Forelimb muscle (tissue), 1 donor: ENCODE results near the gene ALPG. TPM values are rescaled to one million over a fixed set of nuclear protein-coding genes. Genes with fewer than 3 reads are reported as not detected.
"Not testable (repeated sequence)": the region's sequence is repeated elsewhere in the genome, so short reads cannot be mapped to it uniquely, and the experiment has no call there.

Source experiments
- DNase-seq: peaks from one replicate; pipeline ENCODE4 v3.0.0-alpha.2; 2013; ENCODE audit warnings: low read depth
- polyA plus RNA-seq: library from polyadenylated mRNA; unstranded; fragments of 120-200 nt; gene quantifications from one replicate; pipeline ENCODE4 v1.2.1, GENCODE V29; 2013; ENCODE audit not compliant: insufficient read length

ALPG gene
- polyA plus RNA-seq, 1 donor: not detected

DNA sequence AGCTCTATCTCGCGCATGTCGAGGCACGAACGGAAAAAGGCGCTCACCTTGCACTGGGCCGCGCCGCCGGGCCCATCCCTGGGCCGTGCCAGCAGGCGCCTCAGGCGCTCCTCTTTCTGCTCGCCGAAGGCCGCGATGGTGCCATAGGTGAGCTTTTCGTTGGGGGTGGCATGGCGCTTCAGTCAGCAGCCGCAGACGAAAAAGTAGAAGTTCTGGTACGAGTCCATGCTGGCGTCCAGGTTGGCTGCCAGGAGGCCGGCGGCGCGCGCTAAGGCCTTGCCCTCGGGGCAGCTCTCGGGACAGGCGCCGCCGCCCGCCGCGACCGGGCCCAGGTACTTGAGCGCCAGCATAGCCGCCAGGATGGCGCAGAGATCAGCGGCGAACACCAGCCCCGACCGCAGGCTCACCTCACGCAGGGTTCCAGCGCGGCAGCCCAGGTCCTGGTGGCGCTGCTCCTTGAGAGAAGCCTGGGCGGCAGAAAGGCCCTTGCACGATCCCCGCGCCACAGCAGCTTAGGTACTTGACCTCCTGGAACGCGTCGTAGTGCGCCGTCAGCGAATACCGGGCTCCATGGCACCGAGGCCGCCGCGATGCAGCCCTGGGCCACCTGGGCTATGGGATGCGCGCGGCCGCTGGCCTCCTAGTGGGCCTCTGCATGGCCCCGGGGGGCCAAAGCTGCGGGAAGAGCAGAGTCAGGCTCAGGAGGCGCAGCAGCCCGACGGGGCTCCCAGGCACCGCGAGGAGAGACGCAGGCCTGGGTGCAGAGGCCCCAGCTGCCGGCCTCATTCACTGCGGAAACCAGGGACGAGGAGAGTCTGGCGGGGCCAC is 12.8 kb downstream of the ALPG start:
- no peak for DNase-seq

DNA sequence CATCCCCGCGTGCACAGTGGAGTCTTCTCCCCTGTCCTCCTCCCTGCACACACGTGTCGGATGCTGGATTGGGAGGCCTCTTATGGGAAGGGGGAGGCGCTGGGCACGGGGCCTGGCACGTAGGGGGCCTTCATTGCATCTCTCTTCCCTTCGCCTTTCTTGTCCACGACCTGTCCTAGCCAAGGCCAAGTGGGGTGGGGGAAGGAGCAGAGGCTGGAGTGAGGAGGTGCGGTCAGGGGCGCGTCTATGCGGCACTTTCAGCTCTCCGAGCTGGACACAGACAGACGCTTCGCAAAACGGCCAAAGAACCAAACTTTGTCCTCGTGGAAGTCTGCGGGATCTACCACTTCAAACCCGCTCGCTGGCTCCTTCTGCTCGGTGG is 13.4 kb downstream of the ALPG start:
- DNase-seq: no peak

DNA sequence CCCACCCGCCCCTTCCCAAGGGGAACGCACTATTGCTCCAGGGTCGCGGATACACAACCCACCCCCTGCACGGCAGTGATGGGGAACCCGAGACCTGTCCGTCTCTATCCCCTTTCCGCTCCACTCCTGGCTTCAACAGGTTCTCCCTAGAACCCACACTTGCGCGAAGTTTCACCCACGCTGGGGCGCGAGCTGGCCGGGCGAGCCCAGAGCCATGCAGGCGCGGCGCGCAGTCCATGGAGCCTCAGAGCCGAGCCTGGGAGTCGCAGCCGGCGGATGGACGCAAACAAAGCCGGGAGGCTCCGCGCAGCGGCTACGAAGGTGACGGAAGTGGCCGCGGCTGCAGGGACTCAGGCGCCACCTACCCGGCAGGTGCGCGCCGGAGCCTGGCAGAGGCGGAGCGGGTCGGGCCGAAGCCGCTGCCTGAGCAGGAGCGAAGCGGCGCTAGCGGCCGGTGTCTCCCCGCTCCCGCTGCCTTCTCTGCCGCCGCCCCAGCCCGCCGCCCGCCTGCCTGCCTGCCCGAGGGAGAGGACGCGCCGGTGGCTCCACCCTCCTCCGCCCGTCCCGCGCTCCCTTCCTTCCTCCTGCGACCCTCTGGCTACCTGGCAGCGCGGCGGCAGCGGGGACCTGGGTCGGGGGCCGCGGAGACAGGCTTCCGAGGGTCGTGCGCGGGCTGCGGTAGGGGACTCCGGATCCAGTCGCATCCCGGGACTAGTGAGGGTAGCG is 14.0 kb downstream of the ALPG start:
- DNase-seq: no peak

DNA sequence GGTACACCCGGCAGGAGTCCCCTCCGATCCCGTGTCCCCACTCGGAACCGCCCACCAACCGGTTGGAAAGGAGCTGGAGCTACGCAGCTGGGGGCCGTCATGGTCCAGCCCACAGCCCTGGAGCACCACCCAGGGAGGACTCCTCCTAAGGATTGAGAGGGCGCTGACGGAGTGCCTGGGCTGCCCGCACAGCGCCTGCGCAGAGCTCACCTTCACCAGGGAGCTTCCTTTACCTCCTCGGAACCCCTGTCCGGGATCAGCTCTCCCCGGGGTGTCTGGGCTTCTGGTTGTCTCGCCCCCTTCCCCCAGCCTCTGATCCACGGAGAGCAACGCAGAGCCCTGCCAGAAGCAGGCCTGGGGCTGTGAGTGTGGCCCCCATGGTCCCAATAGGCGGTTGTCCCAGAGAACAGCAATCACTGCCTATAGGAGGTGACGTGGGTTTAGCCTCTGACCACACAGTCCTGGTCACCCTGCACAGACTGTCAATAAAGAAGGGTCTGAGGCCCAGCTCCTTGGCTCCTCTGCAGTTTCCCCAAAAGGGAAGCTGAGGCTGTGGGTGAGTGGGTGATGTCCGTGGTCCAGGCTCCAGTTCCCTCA is 14.6 kb downstream of the ALPG start:
- DNase-seq: no peak

DNA sequence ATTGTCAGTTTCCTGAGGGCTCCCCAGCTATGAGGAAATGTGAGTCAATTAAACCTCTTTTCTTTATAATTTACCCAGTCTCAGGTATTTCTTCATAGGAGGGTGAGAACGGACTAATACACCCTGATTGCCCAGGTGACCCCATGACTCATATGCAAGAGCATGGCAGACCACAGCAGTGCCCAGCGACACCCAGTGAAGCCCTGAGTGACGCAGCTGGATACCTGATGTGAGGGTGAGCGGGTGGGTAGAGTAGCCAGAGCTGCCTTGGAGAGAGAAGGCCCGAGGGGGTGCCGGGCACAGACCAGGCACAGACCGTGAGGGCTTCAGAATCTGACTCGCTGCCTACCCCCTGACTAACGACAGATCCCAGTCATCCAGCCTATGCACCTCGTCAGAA is 15.4 kb downstream of the ALPG start:
- no peak for DNase-seq

DNA sequence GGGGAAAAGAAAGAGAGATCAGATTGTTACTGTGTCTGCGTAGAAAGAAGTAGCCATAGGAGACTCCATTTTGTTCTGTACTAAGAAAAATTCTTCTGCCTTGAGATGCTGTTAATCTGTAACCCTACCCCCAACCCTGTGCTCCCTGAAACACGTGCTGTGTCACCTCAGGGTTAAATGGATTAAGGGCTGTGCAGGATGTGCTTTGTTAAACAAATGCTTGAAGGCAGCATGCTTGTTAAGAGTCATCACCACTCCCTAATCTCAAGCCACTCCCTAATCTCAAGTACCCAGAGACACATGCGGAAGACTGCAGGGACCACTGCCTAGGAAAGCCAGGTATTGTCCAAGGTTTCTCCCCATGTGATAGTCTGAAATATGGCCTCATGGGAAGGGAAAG is 16.4 kb downstream of the ALPG start:
- DNase-seq: not testable (repeated sequence)

DNA sequence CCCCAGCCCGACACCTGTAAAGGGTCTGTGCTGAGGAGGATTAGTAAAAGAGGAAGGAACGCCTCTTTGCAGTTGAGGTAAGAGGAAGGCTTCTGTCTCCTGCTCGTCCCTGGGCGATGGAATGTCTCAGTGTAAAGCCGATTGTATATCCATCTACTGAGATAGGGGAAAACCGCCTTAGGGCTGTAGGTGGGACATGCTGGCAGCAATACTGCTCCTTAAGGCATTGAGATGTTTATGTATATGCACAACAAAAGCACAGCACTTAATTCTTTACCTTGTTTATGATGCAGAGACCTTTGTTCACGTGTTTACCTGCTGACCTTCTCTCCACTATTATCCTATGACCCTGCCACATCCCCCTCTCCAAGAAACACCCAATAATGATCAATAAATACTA is 16.8 kb downstream of the ALPG start:
- DNase-seq: not testable (repeated sequence)

DNA sequence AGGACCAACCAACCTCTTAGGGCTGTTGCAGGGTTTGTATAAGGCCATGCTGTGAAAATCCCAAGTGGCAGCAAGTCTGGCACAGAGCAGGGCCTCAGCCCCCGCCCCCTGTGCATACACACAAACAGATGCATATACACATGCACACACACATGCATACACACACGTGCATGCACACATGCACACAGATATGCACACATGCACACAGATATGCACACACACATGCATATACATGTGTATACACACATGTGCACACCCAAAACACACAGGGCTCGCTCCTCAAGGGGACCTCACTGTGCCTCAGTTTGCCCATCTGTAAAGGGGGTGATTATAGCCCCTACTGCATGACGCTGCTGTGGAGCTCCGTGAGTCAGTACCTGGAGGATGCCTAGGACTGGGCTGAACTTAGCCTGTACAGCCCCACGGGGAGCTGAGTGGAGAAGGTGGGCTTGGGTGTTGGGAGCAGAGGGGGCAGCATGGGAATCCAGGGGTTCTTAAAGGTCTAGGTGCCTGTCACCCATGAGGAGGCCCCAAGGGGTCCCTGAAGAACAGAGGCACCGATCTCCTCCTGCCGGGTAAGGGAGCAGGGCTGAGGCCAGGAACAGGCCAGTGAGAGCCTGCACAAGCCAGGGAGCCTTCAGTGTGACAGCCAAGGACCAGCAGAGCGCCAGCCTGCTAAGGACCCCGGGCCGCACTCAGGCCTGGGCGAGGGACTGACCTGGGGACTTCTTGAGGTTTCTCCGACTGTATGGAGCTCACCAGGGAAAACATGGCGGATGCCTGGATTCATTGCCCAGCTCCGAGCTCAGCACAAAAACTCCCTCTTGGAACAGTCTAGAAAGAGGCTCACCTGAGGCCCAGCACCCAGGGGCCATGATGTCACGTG is 25.3 kb downstream of the ALPG start:
- DNase-seq: no peak

DNA sequence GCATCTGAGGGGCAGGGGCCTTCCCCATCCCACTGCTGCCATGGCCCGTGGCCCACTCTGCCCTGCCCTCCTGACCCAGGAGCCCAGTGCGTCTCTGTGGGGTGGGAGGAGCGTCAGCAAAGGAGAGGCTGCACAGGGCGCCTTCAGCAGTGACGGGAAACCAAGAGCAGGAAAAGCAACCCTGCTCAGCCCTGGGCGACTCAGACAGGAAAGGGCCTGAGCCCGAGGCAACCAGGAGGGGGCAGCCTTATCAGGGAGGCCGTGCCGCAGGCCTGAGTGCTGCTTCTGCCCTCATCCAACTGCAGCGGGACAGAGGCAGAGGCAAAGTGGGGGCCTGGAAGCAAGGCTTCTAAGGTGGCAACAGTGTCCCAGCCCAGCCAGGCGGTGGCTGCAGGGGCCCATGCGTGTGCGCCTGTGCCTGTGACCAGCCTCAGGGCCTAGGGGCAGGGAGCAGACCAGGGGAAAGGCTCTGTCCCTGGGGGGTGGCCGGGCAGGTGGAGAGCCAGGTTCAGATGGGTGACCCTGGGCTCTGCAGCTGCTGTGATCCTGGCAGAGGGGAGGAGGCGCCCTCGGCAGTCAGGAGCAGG is 26.0 kb downstream of the ALPG start:
- no peak for DNase-seq

DNA sequence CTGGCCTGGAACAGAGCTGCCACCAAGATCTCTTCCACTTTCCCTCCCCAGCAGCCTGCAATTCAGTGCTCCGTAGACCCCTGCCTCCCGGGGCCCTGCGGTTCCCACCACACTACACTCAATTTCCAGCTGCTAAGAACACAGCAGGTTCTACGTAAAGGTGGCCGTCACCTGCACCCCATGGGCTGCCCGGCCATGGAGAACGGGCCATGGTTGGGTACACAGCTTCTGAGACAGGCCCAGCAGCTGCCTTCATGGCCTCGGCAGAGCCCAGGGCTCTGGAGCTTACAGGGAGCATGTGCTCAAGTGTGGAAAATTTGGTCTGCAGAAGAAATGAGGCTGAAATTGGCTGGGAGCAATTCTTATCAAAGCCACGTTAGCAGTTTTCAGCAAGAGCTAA is 27.0 kb downstream of the ALPG start:
- DNase-seq: not testable (repeated sequence)

DNA sequence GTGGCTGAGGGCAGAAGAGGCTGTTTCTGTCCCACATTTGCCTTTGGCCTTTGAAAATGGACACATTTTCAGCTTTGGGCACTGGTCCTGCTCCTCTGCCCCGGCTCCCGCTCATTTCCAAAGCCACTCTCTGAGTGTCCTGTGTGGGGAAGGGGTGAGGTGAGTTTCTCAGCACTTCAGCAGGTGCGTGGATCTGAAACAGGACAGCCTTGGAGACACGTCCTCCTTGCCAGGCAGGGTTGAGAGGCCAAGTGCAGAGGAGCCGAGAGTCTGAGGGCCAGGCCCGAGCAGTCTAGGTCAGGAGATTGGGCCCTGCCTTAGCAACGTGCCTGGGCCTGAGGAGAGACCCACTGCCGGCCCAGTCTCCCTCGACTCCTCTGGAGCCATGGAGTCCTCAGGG is 27.4 kb downstream of the ALPG start:
- DNase-seq: no peak

DNA sequence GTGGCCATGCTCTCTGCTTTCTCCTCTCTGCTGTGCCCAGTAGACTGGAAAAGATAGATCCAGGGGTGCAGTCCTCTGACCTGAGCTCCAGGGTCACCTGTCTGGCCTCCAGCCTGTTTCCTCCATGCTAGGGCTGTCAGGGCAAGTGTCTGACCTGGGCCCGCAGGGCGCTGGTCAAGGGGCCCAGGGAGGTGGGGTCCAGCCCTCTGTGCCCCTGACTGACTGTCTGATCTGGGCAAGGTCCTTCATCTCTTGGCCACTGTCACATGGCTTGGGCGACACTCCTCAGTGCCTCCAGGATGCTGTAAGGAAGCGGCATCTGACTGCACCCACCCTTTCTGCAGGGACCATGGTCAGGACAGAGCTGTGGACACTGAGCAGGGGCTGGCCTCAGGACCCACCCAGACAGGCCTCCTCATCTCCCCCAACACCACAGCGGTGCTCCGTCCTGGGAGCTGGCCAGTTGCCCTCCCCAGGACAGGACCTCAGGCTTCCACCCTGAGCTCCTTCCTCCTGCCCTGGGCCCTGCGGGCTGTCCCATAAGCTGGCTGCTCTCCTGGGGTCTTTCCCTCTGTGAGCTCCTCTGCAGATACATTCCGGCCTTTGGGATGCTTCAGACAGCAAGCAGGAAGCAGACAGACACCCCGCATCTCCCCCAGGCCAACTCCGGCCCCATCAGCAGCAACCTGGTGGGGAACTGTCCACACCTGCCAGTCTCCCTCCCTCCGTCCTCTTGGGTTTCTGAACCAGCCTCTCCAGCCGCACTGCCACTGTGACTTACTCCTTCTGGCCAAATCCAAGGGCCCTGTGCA is 28.1 kb downstream of the ALPG start:
- no peak for DNase-seq

DNA sequence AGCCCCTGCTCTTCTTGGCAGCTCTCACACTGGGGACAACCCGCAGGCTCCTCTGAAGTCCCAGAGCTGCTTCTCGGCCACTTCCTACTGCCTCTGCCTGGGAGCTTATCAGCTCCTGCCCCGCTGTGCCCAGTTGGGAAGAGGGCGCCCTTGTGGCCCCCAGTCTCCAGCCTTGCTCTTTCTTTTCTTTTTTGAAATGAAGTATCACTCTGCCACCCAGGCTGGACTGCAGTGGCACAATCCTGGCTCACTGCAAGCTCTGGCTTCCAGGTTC is 28.7 kb downstream of the ALPG start:
- no peak for DNase-seq

DNA sequence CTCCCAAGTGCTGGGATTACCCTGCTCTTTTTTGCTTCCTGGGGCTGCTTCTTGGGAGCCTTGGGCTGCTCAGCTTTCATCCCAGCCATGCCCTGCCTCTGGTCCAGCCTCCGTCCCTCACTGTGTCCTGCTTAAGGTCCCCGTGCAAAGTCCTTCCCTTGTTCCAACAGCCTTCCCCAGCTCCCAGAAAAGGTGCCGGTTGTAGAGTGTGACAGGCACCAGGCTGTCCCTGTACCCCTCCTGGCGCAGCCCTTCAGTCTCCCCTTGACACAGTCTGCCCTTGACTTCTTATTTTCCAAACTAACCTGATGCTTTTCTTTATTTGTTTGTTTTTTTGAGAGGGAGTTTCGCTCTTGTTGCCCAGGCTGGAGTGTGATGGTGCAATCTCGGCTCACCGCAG is 29.2 kb downstream of the ALPG start:
- no peak for DNase-seq

DNA sequence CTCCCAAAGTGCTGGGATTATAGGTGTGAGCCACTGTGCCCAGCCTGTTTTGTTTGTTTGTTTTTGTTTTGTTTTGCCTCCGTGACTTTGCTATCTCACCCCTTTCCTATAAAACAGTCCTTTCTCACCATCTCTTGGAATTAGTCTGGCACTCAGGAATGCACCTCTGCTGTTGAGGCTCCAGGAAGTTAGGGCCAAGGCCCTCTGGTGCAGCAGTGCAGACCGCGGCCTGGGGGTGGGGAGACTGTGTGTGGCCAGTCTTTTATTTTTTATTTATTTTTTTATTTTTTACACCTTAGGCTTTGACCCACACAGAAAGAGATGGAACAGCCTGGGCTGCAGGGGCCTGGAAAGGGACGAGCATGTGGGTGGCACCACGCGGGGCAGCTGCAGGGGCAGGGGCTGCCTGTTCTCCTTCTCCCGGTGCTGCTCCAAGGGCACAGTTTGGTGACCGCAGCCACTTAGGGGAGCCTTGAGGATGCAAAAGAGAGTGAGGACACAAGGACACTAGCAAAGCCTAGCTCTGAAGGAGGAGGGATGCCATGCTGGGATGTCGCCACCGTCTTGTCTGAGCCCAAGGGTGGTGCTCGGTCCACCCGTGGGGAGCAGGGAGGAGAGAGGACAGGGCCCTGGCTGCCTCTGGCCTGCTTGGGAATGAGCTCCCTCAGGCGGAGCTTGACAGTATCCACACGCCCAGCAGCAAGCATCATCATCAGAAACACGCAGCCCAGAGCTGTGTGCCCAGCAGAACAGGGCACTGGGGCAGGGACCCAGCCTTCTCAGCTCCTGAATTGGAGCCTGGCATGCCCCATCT is 29.9 kb downstream of the ALPG start:
- no peak for DNase-seq

DNA sequence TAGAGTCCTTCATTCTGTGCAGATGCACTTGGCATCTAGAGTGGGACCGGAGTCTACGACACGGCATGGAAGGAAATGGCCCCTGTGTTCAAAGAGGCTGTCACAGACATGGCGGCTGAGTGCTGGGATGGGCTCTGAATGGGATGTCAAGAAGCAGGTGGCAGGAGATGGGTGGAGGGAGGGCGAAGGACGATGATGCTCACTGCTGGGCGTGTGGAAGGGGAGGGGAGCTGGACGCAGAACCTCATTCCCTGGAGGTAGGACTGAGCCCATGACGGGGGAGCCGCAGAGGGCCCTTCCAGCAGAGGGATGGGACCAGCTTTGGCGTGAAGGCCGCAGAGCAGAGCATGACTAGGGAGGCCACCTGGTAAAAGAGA is 30.5 kb downstream of the ALPG start:
- no peak for DNase-seq

DNA sequence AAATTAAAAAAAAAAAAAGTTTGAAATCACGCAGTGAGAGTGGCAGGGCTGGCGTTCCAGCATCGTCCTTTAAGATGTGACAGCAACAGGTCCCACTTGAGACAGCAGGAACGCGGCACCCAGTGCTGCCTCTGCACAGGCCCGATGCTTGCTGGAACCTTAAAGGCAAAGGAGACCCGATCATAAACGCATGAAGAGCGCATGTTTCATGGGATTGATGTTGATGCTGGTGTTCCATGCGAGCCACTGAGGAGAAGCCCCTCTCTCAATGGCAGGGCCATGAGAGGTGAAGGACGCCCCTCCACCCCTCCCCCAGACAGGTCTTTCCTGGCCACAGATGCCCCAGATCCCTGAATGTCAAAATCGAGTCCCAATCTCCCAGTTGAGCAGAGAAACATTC is 31.4 kb downstream of the ALPG start:
- no peak for DNase-seq

DNA sequence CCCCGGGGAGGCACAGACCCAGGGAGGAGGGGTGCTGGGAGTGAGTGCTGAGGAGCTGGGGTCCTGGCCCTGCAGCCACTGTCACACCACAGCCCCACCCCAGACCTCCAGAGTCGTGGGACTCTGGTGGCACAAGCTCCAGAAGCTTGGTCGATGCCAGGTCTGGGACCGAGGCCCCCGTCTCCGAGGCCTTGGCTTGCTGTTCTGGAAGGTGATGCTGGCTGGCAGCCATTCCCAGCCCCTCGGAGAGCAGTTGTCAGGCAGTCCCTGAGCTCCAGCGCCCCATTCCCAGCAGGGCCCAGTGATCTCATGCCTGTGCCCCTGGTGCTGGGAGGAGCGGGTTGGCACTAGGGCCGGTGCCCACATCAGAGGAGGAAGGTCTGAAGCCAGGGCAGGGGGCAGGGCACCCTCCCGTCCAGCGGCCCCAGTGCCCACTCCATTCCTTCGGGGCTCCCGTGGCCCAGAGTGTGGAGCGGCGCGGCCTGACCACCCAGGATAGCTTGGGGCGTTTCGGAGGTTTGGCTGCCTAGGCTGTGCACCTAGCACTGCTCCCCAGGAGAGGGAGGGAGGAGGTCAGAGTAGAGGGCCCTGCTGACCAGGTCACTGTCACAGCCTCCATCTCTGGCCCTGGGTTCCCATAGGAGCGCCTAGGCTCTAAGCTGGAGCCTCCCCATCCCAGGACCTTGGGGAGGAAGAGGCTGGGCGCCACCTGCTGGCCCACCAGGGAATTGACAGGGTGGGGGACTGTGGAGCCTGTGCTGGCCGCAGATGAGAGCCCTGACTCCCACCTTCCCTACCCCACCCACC is 32.5 kb downstream of the ALPG start:
- no peak for DNase-seq

DNA sequence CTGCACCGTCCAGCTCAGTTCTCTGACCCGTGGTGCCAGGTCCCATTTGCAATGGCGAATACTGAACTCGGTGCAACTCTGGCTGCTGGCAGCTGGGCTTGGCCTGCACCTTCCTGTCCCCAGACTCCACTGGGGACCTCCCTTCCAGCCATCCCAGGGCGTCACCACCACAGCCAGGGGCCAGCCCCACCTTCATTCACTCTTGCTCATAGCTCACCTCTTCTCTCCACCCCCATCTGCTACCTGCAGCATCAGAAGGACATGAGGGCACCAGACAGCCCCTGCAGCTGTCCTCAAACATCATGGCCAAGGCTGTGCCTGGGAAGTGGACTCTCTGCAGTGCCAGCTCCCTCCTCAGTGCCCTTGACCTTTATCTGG is 33.1 kb downstream of the ALPG start:
- DNase-seq: no peak
